HTR-8/SVneo (cell line): ENCODE measurements around the gene APOBEC3C.
"Not testable (repeated sequence)": the region's sequence is repeated elsewhere in the genome, so short reads cannot be mapped to it uniquely, and the experiment has no call there.

ENCODE experiments used
- DNase-seq: peaks from one replicate; pipeline ENCODE4 v3.0.0; 2011; ENCODE audit warnings: low spot score, mixed read lengths; ENCODE audit not compliant: insufficient read length
- FAIRE-seq: peaks from 2 replicates; lab custom pipeline; 2011; peaks lifted over from hg19 to GRCh38; lab: Jason Lieb, UNC

The APOBEC3C gene

DNA sequence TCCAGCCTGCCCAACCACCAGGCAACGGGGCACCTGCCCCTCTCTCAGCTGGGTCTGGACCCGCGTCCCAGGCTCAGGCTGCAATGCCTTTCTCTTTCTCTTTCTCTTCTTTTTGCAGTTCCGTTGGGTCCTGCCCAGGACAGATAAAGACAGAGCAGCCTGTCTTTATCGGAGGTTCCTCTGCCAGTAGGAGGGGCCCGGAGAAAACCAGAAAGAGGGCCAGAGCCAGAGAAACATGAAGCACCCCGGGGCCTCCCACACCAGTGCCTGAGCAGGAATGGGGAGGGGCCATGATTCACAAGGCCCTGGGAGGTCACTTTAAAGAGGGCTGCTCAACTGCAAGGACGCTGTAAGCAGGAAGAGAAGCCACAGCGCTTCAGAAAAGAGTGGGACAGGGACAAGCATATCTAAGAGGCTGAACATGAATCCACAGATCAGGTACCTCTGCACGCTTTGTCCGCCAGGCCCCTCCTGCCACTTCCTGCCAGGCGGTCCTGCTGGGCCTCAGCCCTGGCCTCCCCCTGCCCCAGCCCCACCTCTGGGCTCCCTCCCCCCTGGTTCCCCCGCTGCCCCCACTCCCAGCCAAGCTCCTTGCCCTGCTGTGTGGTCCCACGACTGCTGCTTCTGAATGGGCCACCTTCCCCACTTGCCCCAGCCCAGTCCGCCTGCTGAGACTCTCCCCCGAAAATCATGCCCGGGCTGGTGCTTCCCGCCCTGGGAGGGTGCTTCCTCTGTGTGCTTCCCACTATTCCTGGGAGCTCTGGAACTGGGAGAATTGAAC is at the start of gene APOBEC3C:
Gene APOBEC3C (plus strand): TSS at position 316 of the 781 bp plus-strand sequence. CDS start 106 bp downstream, at position 422.
- DNase-seq, result peak; percentile 72
- peak; percentile 44 for FAIRE-seq

DNA sequence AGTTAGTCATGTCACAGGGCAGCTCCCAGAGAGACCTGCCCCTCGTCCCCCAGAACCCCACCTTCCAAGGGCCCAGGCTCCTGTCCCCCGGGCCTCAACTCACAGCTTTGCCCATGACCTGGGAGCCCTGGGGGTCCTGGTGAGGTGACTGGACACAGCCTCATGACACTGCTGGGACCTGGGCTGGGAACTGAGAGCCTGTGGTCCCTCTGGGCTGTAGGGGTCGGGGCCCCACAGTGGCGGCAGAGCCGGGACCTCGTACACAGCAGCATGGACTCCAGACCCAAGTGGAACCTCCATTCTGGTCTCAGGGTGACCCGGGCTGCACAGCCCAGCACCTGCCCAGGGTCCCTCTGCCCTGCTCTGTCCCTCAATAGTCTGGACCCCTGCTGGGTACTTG is 49.8 kb upstream of the APOBEC3C start:
- FAIRE-seq, result no peak
- no peak for DNase-seq

DNA sequence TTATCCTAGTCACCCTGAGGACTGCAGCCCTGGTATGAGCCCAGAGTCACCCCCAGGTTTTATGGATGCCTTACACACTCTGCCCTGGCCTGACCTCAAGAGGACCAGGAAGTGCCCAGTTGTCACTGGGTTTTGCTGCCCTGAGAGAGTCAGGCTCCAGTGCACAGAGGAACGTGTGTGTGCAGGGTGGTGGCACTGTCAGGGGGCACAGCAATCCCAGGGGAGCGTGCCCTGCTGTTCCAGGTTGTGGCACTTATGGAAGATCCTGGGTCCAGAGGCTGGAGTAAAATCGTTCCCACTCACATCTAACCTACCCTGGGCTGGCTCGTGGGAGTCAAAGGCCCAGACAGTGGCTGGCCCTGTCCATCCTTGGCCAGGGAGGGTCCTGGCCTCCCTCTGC is 49.1 kb upstream of the APOBEC3C start:
- DNase-seq (no peak), FAIRE-seq (no peak)

DNA sequence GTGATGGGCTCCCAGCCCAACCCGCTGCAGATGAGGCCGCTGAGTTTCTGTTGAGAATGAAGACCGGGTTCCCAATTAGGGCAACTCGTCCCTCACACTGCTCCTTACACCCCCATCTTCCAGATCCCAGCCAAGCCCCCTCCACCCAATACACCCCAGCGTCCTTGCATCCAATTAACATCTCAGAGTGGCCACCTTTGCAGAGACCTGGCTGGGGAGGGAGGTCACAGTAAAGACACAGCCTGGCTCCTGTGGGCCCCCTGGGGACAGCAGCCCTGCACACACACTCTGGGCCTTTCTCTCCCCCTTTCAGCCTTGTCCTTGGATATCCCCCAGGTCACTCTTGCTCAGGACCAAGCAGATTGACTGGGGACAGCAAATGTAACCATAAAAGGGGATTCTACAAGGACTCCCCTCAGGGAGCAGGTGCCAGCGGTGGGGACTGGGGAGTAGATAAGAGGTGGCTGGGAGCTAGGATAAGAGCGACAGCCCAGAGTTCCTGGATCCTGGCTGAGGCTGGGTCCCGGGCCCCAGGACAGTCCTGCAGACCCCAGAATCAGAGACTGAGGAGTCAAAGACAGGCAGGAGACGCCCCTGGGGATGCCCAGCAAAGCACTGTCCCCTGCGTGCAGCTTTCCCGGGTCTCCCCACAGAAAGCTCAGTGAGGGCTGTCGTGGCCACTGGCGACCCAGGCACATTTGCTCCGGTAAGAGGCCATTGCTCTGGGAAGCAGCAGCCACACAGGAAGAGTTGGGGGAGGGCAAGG is 48.3 kb upstream of the APOBEC3C start:
- DNase-seq, result no peak
- FAIRE-seq, result no peak

DNA sequence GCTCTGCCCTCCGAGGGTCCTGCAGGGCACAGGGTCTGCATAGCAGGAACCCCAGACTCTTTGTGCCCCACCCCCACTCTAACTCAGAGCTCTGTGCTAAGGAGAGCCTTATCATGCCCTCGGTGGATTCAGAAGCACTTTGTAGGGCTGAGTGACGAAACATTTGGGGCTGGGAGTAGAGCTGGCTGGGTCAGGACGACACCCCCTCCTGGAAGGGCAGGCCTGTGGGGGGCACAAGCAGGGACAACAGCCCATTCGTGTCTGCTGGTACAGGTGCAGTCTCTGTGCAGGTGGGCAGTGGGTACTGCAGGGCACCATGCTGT is 47.7 kb upstream of the APOBEC3C start:
- FAIRE-seq (no peak), DNase-seq (no peak)

DNA sequence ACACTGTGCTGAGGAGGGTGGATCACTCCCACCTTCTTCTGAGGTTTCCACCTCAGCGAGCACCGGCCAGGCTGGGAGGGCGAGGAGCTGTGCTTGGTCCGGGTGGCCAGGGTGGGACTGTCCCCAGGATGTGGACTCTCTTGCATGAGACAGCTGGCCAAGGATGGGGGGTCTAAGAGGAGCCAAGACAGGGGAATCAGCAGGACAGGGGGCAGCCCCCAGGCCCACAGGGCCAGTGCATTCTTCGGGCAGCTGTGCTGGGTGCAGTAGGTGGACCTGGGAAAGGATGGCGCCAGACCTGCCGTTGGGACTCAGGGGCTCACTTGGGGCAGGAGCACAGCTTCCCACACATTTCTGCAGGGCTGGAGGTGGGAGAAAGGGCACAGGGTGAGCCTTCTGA is 47.1 kb upstream of the APOBEC3C start:
- no peak for FAIRE-seq
- DNase-seq, result no peak

DNA sequence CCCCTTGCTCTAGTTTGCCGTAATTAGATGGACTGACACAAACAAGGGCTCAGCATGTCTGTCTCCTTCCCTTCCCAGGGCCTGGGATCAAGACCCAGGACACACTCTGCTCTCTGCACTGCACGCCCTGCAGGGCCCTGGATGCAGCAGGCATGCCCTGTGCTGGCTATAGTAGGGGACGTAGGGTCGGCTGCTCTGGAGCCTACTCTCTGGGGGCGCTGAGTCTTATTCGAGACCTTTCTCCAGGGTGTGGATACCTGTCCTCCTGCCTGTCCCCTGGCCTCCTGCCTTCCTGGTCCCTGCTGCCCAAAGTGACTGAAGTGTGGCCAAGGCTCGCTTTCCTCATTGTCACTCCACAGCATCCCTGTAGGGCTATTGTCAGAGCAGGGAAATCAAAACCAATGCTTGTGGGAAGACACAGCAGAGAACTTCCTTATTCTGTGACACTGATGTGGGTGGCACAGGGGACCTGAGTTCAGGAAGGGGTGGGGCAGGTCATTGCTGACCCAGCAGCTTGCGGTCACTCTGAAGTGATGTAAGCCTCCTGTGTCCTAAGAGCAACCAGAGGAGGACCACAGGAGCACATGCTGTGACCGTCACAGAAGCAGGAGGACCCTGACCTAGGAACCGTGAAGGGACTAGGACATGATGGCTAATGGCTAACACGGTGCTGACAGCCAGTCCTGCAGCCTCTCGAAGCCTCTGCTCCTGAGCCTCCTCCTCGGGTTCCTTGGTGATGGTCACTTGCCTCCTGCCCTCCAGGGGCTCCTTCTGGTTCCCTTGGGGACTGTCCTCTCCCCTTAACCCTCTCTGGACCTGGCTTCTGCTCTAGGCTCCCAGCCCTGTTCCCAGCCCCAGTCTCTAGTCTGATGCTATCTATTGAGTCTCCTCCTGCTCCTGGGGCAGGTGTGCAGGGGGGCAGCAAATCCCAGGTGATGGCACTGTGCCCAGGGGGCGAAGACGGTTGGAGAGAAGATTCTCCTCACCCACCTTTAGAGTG is 46.3 kb upstream of the APOBEC3C start:
- no peak for FAIRE-seq
- no peak for DNase-seq

DNA sequence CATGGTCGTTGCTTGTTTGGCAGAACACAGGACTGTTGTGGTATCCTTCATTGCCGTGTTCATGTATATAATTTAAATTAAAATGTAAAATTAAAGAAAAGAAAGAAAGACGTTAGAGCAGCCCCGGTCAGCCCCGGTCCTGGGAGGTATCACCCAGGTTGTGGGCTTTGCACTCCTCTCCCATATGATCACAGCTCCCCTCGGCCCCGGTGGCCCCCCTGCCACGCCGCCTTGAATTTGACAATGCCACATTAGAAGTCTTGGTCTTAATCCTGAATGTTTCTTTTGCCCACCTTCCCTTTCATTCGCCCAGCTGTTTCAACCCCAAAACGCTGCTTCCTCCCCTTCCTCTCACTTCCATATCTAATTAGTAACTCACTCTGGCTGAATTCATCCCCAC is 45.3 kb upstream of the APOBEC3C start:
- DNase-seq (no peak), FAIRE-seq (no peak)

DNA sequence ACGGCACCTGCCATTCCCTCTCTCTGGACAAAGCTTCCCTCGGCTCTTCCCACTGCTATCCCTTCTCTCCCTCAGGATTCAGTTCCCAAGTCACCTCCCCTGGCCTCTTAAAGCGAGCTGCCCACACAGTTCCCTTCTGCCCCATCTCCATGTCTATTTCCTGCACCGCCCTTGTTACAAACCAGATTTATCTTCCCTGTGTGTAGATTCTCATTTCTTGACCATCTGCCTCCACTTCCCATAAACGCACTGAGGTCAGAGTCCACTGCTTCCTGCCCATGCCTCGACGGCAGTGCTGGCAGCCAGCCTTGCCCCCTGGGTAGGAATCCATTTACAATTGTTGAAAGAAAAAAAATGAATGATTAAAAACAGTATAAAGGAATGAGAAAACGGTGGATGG is 43.5 kb upstream of the APOBEC3C start:
- no peak for FAIRE-seq

DNA sequence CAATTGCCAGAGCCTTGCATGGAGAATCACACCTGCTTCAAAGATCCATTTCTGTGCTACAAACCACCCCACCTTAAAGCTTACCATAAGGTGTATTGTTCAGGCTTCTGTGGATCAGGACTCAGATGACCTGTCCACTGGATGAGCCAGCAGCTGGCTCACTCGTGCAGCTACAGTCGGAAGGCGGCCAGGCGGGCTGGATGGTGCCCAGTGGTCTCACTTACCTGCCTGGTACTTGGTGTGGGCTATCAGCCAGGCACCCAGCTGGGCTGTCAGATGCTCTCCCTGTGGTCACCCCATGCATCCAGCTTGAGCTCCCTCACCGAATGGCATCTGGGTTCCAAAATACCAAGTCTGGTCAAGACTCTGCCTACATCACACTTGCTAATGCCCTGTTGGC is 42.9 kb upstream of the APOBEC3C start:
- no peak for FAIRE-seq
- DNase-seq, result no peak

More for the DNA sequence above, 43.5 kb upstream of the APOBEC3C start:
- no peak for DNase-seq

DNA sequence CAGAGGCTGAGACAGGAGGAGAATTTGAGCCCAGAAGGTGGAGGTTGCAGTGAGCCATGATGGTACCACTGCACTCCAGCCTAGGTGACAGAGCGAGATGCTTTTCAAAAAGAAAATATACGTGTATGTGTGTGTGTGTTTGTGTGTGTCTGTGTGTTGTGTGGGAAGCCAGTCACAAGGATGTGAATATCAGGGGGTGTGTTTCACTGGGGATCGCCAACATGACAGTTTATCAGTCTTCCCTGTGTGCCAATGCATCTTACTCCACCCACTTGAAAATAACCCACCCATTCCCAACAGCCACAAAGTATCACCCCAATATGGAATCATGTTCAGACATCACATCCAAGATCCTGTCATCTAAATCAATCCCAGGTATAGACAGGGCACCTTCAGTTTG is 42.3 kb upstream of the APOBEC3C start:
- FAIRE-seq, result no peak

DNA sequence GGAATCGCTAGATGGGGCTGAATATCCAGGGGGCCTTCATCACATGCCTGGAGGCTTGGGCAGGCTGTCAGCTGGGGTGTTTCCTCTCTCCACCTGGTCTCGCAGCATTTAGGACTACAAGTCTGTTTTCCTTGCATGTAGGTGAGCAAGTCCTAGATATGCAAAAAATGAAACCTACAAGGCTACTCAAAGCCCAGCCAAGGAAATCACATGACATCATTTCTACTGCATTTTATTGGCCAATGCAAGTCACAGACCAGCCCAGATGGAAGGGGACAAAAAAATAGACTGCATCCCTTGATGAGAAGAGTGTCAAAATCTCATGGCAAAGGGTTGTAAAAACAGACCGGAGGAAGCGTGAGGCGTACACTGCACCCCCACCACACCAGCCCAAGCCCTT is 41.5 kb upstream of the APOBEC3C start:
- FAIRE-seq (no peak), DNase-seq (no peak)

More for the DNA sequence above, 42.3 kb upstream of the APOBEC3C start:
- no peak for DNase-seq

DNA sequence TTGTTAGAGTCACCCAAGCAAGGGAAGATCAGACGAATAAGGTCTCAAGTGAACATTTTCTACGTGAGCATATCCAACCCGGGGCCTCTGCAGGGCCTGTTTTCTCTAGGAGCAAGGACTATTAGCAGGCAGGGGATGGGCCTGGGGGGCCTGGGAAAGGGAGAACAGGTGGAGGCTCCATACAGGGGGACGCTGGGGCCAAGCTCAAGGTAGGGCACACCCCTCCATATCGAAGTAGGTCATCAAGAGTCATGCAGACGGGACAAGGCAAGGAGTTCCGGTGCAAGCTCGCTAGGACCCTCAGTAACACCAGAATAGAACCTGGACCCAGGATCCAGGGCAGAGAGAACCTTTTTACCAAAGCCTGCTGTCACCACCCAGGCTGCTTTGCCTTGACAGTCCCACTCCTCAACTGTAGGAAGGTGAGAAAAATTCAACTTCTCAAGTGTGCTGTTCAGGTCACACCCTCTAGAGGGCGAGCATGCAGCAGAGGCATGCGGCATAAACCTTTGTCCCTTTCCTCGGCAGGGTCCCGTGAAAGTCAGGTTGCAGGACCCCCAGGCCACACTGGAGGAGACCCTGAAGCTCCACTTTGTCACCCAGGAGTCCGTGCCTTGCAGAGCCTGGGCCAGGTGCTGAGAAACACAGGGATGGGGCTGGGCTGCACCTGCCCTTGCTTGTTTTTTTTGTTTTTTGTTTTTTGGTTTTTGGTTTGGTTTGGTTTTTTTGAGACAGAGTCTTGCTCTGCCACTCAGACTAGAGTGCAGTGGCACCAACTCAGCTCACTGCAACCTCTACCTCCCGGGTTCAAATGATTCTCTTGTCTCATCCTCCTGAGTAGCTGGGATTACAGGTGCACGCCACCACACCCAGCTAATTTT is 40.5 kb upstream of the APOBEC3C start:
- peak; percentile 47 for DNase-seq
- no peak for FAIRE-seq

DNA sequence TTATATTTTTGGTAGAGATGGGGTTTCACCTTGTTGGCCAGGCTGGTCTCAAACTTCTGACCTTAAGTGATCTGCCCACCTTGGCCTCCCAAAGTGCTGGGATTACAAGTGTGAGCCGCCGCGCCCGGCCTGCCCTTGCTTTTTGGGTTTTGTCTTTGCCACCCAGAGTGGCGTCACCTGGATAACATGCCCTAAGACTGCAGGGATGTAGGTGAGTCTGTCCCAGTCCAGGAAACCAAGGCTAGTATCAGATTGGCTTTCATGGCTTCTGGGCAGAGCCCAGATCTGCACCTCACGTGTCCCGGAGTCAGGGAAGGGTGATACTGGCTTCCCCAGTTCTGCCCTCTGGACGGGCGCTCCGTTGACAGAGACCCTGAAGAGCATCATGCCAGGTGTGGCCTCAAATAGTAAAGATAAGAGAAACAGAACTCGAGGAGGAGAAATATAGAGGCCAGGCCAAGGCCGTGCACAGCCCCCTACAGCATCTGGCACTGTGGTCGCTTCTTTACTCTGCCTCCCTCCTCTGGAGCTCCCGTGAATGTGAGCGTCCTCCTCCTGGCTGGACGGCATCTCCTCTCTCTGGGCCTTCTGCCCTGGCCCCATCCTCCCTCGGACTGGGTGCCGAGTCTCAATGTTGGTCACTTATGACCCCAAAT is 39.8 kb upstream of the APOBEC3C start:
- DNase-seq (no peak), FAIRE-seq (no peak)

DNA sequence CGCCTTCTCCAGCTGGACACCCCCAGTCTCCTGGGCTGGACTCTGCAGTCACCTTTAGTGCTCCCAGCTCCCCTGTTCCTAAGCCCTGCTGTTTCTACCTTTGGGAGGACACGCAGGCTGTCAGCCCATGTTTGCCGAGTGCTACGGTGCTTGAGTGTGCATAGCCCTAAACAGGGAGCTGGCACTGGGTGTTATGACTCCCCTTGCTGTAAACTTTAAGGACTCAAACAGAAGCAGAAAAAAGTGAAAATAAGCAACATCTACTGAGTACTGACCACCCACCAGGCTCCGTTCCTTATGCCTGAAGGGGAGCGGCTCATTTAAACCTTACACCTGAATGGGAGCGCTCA is 39.3 kb upstream of the APOBEC3C start:
- FAIRE-seq (no peak), DNase-seq (no peak)

DNA sequence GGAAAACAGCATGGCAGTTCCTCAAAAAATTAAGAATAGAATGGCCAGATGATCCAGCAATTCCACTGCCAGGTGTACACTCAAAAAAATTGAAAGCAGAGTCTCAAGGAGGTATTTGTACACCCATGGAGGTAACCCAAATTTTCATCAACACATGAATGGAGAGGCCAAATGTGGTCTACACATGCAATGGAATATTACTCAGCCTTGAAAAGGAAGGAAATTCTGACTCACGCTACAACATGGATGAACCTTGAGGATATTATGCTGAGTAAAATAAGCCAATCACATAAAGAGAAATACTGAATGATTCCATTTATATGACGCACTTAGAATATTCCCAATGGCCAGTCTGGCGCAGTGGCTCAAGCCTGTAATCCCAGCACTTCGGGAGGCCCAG is 36.8 kb upstream of the APOBEC3C start:
- not testable (repeated sequence) for DNase-seq, FAIRE-seq

DNA sequence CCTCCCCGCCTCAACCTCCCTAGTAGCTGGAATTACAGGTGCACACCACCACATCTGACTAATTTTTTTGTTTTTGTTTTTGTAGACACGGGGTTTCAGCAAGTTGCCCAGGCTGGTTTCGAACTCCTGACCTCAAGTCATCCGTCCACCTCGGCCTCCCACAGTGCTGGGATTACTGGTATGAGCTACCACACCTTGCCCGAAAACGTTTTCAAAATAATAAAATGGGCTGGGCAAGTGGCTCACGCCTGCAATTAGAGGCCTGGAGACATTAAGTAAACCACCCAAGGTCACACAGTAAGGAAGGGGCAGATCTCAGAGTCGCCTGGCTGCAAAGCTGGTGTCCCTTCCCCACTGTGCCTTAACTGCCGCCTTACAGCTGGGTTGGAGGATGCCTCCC is 33.5 kb upstream of the APOBEC3C start:
- not testable (repeated sequence) for DNase-seq, FAIRE-seq

DNA sequence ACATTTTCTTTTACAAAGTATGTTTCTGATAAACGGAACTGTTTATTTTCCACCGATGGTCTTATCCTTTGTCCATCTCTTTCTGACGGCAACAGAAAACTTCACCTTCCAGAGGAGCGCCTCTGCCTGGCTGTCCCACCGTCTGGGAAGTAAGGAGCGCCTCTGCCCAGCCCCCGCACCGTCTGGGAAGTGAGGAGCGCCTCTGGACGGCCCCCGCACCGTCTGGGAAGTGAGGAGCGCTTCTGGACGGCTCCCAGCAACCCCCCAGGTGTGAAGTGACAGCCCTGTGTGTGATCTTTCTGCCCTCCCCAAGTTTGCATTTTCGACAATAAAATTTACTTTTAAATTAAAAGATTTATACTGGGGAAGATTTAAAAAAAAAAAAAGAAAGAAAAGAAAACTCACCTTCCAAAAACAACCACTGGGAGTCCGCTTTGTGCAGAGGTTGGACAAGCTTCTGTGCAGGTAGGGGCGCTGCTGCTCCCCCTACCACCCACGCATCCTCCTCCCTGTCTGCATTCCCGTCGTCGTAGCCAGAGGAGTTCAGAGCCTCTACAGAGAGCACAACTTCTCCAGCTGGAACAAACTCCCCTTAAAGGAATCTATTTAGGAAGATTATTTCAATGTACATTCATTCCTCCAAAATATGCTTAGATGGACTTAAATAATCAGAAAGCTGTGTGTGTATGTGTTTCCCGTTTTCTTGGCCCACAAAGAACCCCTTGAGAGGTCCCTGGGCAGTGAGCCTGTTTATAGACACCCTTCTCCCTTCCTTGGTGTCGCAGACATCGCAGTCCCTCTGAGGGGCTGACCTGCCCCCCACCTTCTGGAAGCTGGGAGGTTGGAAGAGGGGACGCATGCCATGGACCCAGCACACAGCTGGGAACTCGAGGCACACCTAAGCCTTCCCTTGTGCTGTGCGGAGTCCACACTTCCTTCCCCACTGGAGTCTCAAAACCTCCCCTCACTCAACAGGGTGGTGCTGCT is 32.8 kb upstream of the APOBEC3C start:
- DNase-seq (peak; percentile 53), FAIRE-seq (no peak)
